Stimulated activated CD4-positive, alpha-beta T cell treated with anti-CD3 and anti-CD28 coated beads, Interleukin-12 subunit alpha, Interleukin-12 subunit beta, amount 100 ng/mL, for 4 hours (primary cell): Measurements from ENCODE around the gene EHMT1.
"Not testable (repeated sequence)": the region's sequence is repeated elsewhere in the genome, so short reads cannot be mapped to it uniquely, and the experiment has no call there.

Experiments used
- DNase-seq: peaks from one replicate; pipeline ENCODE4 v3.0.0-alpha.2; 2020

EHMT1 gene

DNA sequence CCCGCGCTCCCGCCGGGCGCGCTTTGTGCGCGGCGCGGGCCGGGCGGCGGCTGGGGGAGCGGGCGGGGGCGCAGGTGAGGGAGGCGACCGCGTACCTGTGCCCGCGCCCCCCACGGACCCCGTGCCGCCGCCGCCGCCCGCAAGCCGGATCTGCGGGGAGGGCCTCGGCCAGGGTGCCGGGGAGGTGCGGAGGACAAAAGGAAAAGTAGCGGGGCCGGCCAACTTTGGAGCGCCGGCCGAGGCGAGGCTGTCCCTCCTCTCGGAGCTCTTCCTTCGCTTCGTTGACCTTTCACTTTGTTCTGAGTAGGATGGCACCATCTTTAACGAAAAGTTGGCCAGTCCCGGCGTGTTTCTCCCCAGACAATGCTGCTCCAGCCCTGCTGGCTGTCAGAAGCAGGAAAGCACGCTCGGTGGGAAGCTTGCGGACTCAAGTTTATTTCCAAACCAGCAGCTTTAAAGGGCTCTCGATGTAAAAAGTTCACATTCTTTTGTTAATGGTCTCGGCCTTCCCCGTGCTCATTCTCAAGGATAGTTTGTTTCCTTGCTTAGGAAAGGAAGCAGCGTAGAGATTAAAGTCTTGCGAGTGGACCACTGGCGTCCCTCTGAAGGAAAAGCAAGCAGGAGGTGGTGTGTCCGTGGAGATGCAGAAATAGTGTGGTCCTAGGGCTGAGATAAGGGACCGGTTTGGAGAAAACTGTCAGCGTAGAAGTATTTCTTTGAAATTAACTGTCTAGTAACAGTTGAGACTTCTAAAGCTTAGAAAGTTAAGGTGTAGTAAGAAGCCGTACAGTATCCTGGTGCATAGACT is 639 bp downstream of the EHMT1 start:
- DNase-seq: no peak

DNA sequence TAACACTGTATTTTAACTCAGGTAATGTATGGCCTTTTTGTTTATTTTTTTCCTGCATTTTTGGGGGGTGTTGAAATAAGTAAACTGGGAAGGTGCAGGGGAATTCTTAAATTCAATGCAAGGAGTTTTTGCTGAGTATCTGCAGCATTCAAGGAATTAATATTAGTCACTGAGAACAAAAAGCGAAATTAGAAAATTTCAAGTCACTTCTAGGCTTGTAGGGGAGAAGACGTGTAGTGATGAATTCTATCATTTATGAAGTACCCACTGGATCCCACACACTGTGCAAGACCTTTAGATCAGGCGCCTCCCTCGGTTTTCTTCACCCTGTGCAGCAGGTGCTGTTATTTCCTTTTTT is 1.2 kb downstream of the EHMT1 start:
- DNase-seq: no peak

DNA sequence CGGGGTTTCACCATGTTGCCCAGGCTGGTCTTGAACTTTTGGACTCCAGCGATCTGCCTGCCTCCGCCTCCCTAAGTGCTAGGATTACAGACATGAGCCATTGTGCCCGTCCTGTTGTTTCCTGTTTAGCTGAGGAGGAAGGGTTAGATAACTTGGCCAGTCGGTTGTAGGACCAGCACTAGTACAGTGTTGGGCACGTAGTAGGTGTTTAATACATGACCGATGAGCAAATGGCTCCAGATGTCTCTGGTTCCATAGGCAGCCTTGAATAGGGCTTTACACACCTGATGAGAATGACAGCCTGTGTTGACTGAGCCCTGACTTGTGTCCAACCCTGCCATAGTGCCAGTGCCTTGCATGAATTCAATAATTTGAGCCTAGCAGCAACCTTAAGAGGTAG is 1.8 kb downstream of the EHMT1 start:
- no peak for DNase-seq

DNA sequence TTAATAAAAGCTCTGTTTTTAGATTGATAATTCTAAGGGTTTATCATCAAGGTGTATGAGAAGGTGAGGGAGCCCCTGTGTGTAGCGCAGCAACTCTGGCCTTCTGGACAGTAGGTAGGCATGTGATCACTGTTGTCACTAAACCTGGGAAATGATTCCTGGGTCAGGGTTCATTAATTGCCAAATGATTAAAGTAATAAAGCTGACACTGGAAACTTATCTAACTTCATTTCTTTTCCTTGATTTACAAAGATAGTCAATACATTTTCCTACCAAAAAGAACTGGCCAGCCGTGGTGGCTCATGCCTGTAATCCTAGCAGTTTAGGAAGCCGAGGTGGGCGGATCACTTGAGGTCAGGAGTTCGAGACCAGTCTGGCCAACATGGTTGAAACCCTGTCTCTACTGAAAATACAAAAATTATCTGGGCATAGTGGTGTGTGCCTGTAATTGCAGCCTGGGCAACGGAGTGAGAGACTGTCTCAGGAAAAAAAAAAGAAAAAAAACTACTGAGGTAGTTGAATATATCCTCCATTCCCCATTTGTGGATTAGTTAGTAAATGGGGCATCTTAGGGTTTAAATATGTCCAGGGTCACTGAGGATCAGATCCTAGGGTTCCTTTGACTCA is 2.4 kb downstream of the EHMT1 start:
- DNase-seq: no peak

DNA sequence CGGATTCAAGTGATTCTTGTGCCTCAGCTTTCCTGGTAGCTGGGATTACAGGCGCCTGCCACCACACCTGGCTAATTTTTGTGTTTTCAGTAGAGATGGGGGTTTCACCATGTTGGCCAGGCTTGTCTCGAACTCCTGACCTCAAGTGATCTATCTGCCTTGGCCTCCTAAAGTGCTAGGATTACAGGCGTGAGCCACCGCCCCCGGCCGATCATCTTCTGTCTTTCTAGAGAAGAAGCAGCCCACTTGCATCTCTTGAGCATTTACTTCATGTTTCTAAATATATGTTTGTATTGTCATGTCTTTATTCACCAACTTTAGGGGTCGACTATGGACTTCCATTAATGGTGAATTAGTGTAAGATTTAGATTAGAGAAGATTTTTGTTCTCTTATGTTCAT is 3.4 kb downstream of the EHMT1 start:
- not testable (repeated sequence) for DNase-seq

DNA sequence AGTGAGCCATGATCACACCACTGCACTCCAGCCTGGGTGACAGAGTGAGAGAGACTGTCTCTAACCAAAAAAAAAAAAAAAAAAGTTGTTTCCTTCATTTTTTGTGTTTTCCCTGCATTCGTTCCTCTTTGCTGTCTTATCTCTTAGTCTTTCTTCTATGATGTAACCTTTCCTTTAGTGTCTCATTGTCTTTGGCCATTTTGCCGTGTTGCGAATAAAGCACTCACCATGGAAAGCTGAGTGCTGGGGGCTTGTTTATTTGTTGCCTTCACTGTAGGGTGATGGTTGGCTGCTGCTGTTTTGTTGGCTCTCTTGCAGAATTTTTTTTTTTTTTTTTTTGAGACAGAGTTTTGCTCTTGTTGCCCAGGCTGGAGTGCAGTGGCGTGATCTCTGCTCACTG is 7.7 kb downstream of the EHMT1 start:
- DNase-seq: no peak

DNA sequence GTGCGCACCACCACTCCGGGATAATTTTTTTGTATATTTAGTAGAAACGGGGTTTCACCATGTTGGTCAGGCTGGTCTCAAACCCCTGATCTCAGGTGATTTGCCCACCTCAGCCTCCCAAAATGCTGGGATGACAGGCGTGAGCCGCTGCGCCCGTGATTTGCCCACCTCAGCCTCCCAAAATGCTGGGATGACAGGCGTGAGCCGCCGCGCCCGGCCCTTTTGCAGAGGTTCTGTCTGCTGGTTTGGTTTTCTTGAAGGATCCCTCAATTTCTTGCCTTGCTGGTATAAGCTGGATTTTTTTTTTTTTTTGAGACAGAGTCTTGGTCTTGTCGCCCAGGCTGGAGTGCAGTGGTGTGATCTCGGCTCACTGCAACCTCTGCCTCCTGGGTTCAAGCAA is 8.6 kb downstream of the EHMT1 start:
- not testable (repeated sequence) for DNase-seq

DNA sequence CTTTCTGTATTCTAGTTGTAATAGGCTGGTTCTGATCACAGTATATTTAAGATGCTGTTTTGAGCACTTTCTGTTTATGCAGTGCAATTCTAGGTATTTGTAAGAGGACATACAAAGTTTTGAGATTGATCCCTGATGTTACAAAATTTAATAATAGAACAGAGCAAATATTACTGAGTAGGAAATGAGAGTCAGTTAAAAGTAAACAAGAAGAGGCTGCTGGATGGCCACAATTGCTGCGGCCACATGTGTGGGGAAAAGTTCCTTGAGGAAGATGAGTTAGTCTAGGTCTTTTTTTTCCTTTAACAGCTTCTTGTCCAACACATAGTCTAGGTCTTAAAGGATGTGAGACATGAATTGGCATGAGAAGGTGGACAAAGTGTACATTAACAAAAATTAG is 11.3 kb downstream of the EHMT1 start:
- no peak for DNase-seq

DNA sequence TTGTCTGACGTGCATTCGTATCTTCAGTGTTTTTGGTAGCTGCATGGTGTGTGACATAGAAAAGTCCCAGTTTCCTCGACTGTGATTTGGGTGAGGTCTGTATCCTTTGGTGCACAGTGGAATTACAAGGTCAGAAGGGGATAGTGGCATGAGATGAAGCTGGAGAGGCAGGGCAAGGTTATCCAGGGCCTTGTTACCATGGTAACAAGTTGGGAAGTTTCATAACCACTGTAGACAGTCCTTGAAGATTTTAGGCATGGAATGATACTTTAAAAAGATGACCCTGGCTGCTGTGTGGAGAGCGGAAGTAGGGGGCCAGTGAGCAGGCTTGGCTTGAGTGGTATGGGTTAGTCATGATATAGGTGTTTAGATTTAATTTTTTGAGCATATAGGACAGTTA is 11.9 kb downstream of the EHMT1 start:
- no peak for DNase-seq

DNA sequence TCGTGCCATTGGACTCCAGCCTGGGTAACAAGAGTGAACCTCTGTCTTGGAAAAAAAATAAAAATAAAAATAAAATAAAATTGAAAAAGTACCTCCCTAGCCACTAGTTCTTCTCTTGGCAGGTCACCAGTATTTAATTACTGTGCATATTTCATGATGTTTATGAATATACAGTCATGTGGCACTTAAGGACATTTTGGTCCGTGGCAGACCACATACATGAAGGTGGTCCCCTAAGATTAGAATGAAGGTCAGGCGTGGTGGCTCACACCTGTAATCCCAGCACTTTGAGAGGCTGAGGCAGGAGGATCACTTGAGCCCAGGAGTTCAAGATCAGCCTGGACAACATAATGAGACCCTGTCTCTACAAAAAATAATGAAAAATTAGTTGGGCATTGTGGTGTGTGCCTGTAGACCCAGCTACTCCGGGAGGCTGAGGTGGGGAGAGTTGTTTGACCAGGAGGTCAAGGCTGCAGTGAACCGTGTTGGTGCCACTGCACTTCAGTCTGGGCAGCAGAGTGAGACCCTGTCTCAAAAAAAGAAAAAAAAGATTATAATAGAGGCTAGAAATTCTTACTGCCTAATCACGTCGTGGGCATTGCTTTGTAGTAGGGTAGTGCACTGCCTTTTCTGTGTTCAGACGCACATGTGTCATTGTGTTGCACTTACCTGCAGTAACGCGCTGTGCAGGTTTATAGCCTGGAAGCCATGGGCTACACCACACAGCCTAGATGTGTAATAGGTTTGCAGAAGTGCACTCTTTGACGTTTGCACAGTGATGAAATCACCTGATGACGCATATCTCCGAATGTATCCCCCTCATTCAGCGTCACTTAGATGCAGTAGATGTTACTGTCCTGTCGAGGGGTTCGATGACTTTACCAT is 12.8 kb downstream of the EHMT1 start:
- DNase-seq: no peak

DNA sequence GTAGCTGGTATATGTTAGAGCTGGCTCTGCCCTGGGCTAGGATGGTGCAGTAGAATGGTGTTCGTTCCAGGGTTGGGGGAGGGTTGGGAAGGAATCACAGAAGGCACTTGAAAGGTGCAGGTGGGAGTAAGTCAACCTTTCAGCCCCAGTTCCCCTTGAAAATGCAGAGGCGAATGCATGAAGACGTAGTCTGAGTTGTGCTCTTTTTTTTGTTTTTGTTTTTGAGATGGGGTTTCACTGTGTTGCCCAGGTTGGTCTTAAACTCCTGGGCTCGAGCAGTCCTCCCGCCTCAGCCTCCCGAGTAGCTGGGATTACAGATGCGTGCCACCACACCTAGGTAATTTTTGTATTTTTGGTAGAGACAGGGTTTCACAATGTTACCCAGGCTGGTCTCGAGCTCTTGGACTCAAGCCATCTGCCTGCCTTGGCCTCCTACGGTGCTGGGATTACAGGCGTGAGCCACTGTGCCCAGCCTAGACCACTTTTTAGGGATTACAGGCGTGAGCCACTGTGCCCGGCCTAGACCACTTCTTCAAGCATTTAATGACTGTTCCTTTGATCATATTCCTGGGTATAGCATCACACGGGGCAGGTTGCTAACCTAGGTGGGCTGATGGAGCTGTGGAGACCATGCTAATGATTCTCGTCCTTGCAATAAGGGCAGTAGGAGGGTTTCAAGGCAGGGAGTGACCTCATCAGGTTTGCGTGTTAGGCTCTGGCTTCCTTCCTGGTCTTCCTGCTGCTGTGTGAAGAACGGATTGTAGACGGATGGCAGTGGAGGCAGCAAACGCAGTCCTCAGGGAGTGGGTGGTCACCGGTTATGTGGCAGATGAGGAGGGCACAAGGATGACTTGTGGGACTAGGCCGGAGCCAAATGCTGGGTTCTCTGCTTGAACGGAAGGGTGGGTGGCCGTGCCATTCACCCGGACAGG is 13.7 kb downstream of the EHMT1 start:
- DNase-seq: no peak

DNA sequence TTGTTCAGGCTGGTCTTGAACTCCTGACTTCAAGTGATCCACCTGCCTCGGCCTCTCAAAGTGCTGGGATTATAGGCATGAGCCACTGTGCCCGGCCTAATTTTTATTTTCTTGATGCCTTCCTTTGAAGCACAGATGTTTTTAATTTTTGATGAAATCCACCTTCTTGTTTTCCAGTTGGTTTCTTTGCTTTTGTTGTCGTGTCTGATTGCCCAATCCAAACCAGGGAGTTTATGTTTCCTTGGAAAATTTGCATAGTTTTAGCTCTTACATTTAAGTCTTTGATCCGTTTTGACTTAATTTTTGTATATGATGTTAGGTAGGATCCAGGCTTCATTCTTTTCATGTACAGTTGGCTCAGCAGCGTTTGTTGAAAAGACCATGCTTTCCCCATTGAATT is 15.2 kb downstream of the EHMT1 start:
- no peak for DNase-seq

DNA sequence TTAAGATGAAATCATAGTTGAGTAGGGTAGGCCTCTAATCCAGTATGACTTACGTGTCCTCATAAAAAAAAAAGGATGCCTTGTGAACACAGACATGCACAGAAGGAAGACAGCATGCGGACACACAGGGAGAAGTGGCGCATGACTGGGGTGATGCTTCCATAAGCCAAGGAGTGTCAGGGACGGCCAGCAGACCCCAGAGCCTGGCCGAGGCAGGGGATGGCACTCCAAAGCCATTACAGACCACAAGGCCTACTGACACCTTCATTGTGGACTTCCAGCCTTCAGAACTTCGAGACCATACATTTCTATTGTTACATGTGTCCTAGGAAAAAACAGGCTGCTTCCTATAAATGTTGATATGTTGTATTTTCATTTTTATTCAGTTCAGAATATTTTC is 19.9 kb downstream of the EHMT1 start:
- DNase-seq: no peak

DNA sequence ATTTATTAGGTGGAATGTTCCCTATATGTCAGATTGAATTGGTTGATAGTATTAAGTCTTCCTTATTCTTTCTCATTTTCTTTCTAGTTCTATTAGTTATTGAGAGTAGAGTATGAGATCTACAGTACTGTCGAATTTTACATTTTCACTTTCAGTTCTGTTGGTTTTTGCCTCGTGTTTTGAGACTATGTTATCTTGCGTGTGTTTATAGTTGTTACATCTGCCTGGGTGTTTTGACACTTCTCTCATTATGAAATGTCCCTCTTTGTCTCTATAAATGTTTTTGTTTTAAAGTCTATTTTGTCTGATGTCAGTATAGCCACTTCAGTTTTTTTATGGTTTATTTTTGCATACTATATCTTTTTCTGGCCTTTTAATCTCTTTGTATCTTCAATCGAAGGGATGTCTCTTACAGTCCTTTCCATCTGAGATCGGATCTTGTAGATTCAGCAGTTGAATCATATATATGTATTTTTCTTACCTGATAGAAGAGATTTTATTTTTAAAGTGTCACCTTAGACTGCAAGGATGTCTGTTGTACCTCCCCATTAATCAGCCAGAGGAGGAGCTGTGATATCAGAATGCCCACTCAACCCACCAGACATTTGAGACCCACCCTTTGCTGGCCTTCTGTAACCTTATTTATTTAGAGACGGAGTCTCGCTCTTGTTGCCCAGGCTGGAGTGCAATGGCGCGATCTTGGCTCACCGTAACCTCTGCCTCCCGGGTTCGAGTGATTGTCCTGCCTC is 20.7 kb downstream of the EHMT1 start:
- no peak for DNase-seq

DNA sequence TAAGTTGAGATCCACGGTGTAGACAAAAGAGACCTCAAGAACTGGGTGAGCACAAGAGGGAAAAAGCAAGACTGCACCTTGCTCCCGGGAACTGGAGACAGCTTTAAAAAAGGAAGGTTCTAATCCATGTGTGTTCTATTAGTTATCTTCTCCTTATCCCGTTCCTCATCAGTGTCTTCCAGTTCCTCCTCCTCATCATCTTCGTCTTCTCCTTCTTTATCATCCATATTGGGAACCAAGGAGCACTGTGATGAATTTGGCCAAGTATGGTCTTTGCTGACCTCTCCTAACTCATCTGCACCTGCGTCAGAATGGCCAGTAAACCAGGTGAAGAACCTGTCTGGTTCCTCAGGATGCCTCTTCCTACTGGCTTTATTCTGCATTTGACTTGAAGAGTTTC is 22.1 kb downstream of the EHMT1 start:
- no peak for DNase-seq

DNA sequence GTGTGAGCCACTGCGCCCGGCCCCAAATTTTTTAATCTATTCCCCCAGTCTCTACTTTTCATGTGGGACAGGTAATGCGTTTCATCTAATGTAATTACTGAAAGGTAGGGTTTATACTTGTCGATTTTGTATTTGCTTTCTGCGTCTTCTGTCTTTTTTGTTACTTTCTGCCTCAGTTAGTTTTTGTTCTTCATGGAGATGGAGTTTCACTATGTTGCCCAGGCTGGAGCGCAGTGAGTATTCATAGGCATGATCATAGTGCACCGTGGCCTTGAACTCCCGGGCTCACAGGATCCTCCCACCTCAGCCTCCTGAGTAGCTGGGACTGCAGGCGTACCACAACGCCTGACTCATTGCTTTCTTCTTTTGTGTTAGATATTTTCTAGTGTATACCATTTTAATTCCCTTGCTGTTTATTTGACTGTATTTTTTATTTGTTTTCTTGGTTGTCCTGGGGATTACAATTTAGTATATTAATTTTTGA is 23.4 kb downstream of the EHMT1 start:
- DNase-seq: no peak

DNA sequence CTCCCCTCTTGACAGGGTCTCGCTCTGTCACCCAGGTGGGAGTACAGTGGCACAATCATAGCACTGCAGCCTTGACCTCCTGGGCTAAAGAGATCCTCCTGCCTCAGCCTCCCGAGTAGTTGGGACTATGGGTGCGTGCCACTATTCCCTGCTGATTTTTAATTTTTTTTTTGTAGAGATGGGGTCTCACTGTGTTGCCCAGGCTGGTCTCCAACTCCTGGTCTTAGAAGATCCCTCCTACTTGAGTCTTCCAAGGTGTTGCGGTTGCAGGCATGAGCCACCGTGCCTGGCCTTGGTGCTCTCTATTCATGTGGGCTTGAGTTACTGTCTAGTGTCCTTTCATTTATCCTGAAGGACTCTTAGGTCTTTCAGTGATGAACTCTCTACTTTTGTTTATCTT is 24.1 kb downstream of the EHMT1 start:
- no peak for DNase-seq

DNA sequence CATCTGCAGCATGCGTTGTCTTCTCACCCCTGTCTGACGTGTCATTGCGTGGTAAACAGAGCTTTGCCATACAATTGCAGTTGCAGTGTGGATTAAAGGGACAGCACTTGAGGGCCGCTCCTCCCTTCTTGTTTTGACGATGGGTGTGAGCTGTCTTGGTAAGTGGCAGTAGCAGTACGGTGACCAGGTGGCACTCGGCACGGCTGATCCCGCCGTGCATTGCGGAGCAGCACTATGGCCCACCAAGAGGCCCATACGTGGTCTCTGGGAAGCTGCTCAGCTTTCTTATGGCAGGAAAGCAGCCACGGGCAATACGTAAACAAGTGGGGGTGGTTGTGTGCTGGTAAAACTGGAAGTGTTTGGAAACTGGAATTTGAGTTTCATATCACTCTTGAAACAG is 25.1 kb downstream of the EHMT1 start:
- DNase-seq: no peak

DNA sequence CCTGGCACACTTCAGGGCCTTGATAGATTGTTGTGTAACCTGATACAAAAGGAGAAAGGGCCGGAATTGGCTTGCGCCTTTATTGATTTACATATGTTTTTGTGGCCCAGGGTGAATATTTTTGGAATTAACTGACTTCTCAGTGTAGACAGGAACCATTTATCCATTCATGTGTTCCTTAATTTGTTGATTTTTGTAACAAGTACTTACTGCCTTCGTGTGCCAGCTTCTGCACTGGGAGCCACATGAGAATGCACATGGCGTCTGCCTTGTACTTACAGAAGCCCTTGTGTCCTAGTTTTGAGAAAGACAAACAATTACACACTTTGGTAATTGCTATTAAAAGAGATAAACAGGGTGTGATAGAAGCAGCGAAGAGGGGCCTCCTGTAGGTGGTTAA is 26.4 kb downstream of the EHMT1 start:
- no peak for DNase-seq

DNA sequence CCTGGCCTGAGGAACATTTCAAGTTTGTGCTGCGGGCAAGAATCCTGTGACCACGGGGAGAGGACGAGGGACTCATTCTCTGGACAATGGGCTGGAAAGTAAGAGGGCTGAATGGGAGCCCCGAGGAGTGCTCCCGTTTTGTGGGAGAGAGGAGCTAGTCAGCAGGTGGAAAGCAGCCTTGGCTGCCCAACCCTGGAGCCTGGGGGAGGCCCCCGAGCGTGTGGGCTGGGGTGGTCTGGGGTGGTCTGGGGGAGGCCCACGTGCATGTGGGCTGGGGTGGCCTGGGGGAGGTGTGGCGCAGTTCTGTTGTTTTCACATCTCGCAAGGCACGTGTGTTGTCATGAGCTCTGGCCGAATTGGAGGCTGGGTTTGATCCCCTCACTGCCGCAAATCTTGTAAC is 27.5 kb downstream of the EHMT1 start:
- DNase-seq: no peak

DNA sequence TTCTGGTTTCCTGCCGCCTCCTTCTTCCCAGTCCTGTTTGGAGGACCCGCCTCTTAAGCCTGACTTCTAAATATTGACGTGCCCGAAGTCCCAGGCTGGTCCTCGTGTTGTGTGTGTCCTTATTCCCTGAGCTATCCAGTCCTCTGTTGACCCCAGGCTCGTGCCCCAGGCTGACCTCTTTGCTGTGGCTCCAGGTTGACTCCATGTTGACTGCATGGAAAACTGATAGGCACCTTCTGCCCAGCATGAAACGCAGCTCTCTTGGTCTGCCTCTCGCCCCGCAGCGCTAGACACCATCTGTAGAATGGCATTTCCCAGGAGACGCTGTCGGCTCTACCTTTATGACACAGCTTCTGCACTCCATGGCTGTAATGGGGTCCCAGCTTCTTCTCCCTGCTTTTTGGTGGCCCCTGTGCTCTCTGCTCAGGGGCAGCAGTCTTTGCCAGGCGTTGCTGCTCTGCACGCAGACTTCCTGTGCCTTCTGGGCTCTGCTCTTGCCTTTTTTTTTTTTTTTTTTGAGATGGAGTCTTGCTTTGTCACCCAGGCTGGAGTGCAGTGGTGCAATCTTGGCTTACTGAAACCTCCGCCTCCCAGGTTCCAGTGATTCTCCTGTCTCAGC is 28.4 kb downstream of the EHMT1 start:
- no peak for DNase-seq
